Endothelial cell of umbilical vein (primary cell): ENCODE data around the gene HTRA3.

Experiments
- EZH2 ChIP-seq: IDR thresholded peaks from 2 replicates; pipeline ENCODE4 v1.6.1; 2012; ENCODE audit warnings: borderline replicate concordance, low read depth, mild to moderate bottlenecking, moderate library complexity, low read length, inconsistent platforms; ENCODE audit not compliant: severe bottlenecking
- JUN ChIP-seq: IDR thresholded peaks from 2 replicates; pipeline ENCODE4 v1.6.1; 2011; ENCODE audit warnings: borderline replicate concordance, low read depth; ENCODE audit not compliant: insufficient read length, insufficient read depth
- MYC ChIP-seq: IDR thresholded peaks from one replicate; pipeline ENCODE4 v1.6.1; 2011; ENCODE audit warnings: mild to moderate bottlenecking, low read depth, low read length
- POLR2A ChIP-seq: IDR thresholded peaks from 2 replicates; pipeline ENCODE4 v1.6.1; 2012; ENCODE audit warnings: low read depth, mild to moderate bottlenecking, control low read depth, low read length
- POLR2AphosphoS5 ChIP-seq: IDR thresholded peaks from 2 replicates; pipeline ENCODE4 v1.6.1; 2012; ENCODE audit warnings: low read depth, mild to moderate bottlenecking, control low read depth, low read length, moderate library complexity; ENCODE audit not compliant: insufficient read depth
- TF ChIP-seq, protein P1 (sequence below), 2 donors: IDR thresholded peaks; 1 replicate in 1 of 2; 2 replicates in 1 of 2; pipeline ENCODE4 v1.5.1; 2011; ENCODE audit warnings: low read length in 2 of 2, mild to moderate bottlenecking in 2 of 2, moderate library complexity in 2 of 2, control low read depth in 1 of 2, inconsistent platforms in 1 of 2, low read depth in 1 of 2; ENCODE audit not compliant: insufficient read depth in 1 of 2; ENCODE audit errors: extremely low read depth in 1 of 2
- TF ChIP-seq, protein P2 (sequence below): IDR thresholded peaks from 2 replicates; pipeline ENCODE4 v1.6.1; 2011; ENCODE audit not compliant: insufficient read depth, insufficient read length

GRCh38 chr4:8242782-8243560, 26.6 kb upstream of the HTRA3 start:
- TF ChIP-seq, protein P1, sequence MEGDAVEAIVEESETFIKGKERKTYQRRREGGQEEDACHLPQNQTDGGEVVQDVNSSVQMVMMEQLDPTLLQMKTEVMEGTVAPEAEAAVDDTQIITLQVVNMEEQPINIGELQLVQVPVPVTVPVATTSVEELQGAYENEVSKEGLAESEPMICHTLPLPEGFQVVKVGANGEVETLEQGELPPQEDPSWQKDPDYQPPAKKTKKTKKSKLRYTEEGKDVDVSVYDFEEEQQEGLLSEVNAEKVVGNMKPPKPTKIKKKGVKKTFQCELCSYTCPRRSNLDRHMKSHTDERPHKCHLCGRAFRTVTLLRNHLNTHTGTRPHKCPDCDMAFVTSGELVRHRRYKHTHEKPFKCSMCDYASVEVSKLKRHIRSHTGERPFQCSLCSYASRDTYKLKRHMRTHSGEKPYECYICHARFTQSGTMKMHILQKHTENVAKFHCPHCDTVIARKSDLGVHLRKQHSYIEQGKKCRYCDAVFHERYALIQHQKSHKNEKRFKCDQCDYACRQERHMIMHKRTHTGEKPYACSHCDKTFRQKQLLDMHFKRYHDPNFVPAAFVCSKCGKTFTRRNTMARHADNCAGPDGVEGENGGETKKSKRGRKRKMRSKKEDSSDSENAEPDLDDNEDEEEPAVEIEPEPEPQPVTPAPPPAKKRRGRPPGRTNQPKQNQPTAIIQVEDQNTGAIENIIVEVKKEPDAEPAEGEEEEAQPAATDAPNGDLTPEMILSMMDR (IDR thresholded peaks at IDR 0.05; ENCODE audit: extremely low read depth in 1 of 2, insufficient read depth in 1 of 2, low read depth in 1 of 2, low read length in 2 of 2), result no peak
- TF ChIP-seq POLR2A, result peak; percentile 36
- no peak for TF ChIP-seq POLR2AphosphoS5
- TF ChIP-seq EZH2, result no peak
- TF ChIP-seq MYC, result no peak
- no peak for TF ChIP-seq JUN
- TF ChIP-seq, protein P2, sequence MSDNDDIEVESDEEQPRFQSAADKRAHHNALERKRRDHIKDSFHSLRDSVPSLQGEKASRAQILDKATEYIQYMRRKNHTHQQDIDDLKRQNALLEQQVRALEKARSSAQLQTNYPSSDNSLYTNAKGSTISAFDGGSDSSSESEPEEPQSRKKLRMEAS, result no peak
